H1 (cell line): ENCODE data around the gene USH2A. TPM values are rescaled to one million over a fixed set of nuclear protein-coding genes. Genes with fewer than 3 reads are reported as not detected.

Experiments
- CTCF ChIA-PET: fragments of 300-600 bp; sonication (Branson Sonifier 250); formaldehyde crosslinking; loops from one replicate; lab custom pipeline; 2021; ENCODE audit not compliant: partially characterized antibody; lab: Charles Lee
- POLR2A ChIA-PET: fragments of 300-600 bp; sonication (Branson Sonifier 250); formaldehyde crosslinking; loops from one replicate; lab custom pipeline; 2021; ENCODE audit warnings: inconsistent platforms; ENCODE audit not compliant: partially characterized antibody; lab: Charles Lee
- DNase-seq, 2 experiments: peaks; one replicate each; pipeline versions ENCODE4 v3.0.0 to v3.0.0-alpha.2; 2010 to 2022; ENCODE audit warnings: low spot score in 2 of 2, low read depth in 1 of 2, mixed read lengths in 1 of 2
- FAIRE-seq: peaks from 2 replicates; lab custom pipeline; 2011; peaks lifted over from hg19 to GRCh38; lab: Jason Lieb, UNC
- H2AFZ ChIP-seq: 2 replicates; pipeline ENCODE4 v1.8.1; 2012; ENCODE audit warnings: low read length, inconsistent platforms
- H2AK5ac ChIP-seq: 2 replicates; pipeline ENCODE4 v1.6.1; 2013; ENCODE audit warnings: low read depth, low read length
- H2BK120ac ChIP-seq: replicated peaks from 2 replicates; pipeline ENCODE3; 2013; ENCODE audit warnings: low read depth, low read length, inconsistent platforms
- H2BK12ac ChIP-seq: 2 replicates; pipeline ENCODE4 v1.6.1; 2013; ENCODE audit warnings: low read depth, low read length
- H2BK15ac ChIP-seq: 2 replicates; pipeline ENCODE4 v1.6.1; 2013; ENCODE audit warnings: low read length
- H2BK20ac ChIP-seq: 2 replicates; pipeline ENCODE4 v1.6.1; 2013; ENCODE audit warnings: low read length
- H2BK5ac ChIP-seq: 2 replicates; pipeline ENCODE4 v1.6.1; 2013; ENCODE audit warnings: low read depth, low read length
- H3K14ac ChIP-seq: 2 replicates; pipeline ENCODE4 v1.6.1; 2013; ENCODE audit warnings: inconsistent platforms; ENCODE audit not compliant: insufficient read length
- H3K18ac ChIP-seq: 2 replicates; pipeline ENCODE4 v1.6.1; 2013; ENCODE audit warnings: low read length; ENCODE audit errors: extremely low read depth
- H3K23ac ChIP-seq: 2 replicates; pipeline ENCODE4 v1.6.1; 2013; ENCODE audit warnings: inconsistent platforms; ENCODE audit not compliant: insufficient read length
- H3K23me2 ChIP-seq: 2 replicates; pipeline ENCODE4 v1.6.1; 2013; ENCODE audit warnings: low read depth, low read length
- H3K27ac ChIP-seq: 2 replicates; pipeline ENCODE4 v1.6.1; 2011; ENCODE audit warnings: low read depth, low read length, inconsistent platforms
- H3K27me3 ChIP-seq, 4 experiments: replicated peaks in 1 of 4; 1 replicate in 1 of 4; 2 replicates in 3 of 4; pipeline versions ENCODE4 v1.6.1 to v1.8.1; 2011 to 2013; ENCODE audit warnings: low read length in 3 of 4, mild to moderate bottlenecking in 3 of 4, inconsistent platforms in 2 of 4, mixed read lengths in 2 of 4, moderate library complexity in 1 of 4; ENCODE audit not compliant: control insufficient read depth in 3 of 4, insufficient read depth in 3 of 4; ENCODE audit errors: extremely low read depth in 1 of 4
- H3K36me3 ChIP-seq, 4 experiments: 2 replicates each; pipeline versions ENCODE4 v1.6.1 to v1.8.1; 2011 to 2013; ENCODE audit warnings: mild to moderate bottlenecking in 4 of 4, low read length in 3 of 4, moderate library complexity in 2 of 4, control low read depth in 1 of 4, inconsistent platforms in 1 of 4; ENCODE audit not compliant: insufficient read depth in 4 of 4, control insufficient read depth in 2 of 4
- H3K4ac ChIP-seq: replicated peaks from 2 replicates; pipeline ENCODE3; 2013; ENCODE audit warnings: low read length, low read depth, mixed read lengths, inconsistent platforms; ENCODE audit not compliant: insufficient read length
- H3K4me1 ChIP-seq, 4 experiments: replicated peaks in 1 of 4; 1 replicate in 1 of 4; 2 replicates in 3 of 4; pipeline versions ENCODE4 v1.6.1 to v1.8.1; 2011 to 2013; ENCODE audit warnings: low read length in 3 of 4, inconsistent platforms in 2 of 4, mixed read lengths in 1 of 4; ENCODE audit not compliant: insufficient read depth in 4 of 4, control insufficient read depth in 3 of 4
- H3K4me2 ChIP-seq, 2 experiments: 2 replicates each; pipeline versions ENCODE4 v1.6.1 to v1.8.1; 2011 to 2013; ENCODE audit warnings: low read depth in 2 of 2, low read length in 2 of 2, control low read depth in 1 of 2, inconsistent platforms in 1 of 2, mild to moderate bottlenecking in 1 of 2; ENCODE audit not compliant: insufficient read depth in 1 of 2
- H3K4me3 ChIP-seq, 4 experiments: fragments of 200-600, 300-600 bp in 1 of 4; sonication (generic), shearing (Covaris generic), sonication (Bioruptor Twin) in 1 of 4; 2 replicates each; pipeline versions ENCODE4 v1.5.1 to v1.8.1; 2011 to 2016; ENCODE audit warnings: low read length in 4 of 4, low read depth in 3 of 4, control low read depth in 2 of 4, inconsistent platforms in 2 of 4, mild to moderate bottlenecking in 2 of 4, mixed read lengths in 1 of 4, moderate library complexity in 1 of 4; ENCODE audit not compliant: insufficient read depth in 2 of 4; ENCODE audit errors: extremely low read depth in 1 of 4
- H3K56ac ChIP-seq: replicated peaks from 2 replicates; pipeline ENCODE3; 2013; ENCODE audit warnings: low read depth, mild to moderate bottlenecking, mixed read lengths, low read length, inconsistent platforms; ENCODE audit not compliant: insufficient read length
- H3K79me1 ChIP-seq: 2 replicates; pipeline ENCODE4 v1.6.1; 2013; ENCODE audit warnings: low read depth, low read length, control low read depth
- H3K79me2 ChIP-seq, 2 experiments: 2 replicates each; pipeline versions ENCODE4 v1.6.1 to v1.8.1; 2012 to 2013; ENCODE audit warnings: low read length in 2 of 2, mild to moderate bottlenecking in 2 of 2, inconsistent platforms in 1 of 2; ENCODE audit not compliant: insufficient read depth in 2 of 2, control insufficient read depth in 1 of 2
- H3K9ac ChIP-seq, 4 experiments: replicated peaks in 1 of 4; 1 replicate in 1 of 4; 2 replicates in 3 of 4; pipeline versions ENCODE4 v1.6.1 to v1.8.1; 2011 to 2013; ENCODE audit warnings: low read depth in 3 of 4, low read length in 3 of 4, control low read depth in 2 of 4, mild to moderate bottlenecking in 2 of 4, moderate library complexity in 2 of 4, inconsistent platforms in 1 of 4; ENCODE audit errors: extremely low read depth in 1 of 4
- H3K9me3 ChIP-seq, 2 experiments: 2 replicates each; pipeline versions ENCODE4 v1.6.1 to v1.8.1; 2012 to 2013; ENCODE audit warnings: mild to moderate bottlenecking in 2 of 2, moderate library complexity in 2 of 2, control low read depth in 1 of 2, inconsistent platforms in 1 of 2, low read depth in 1 of 2, low read length in 1 of 2, mixed read lengths in 1 of 2; ENCODE audit not compliant: insufficient read depth in 2 of 2
- H4K20me1 ChIP-seq, 2 experiments: replicated peaks in 1 of 2; 2 replicates each; pipeline versions ENCODE3 to v1.8.1; 2011 to 2013; ENCODE audit warnings: inconsistent platforms in 2 of 2, low read length in 2 of 2, mild to moderate bottlenecking in 1 of 2; ENCODE audit not compliant: insufficient read depth in 2 of 2, control insufficient read depth in 1 of 2
- H4K5ac ChIP-seq: 2 replicates; pipeline ENCODE4 v1.6.1; 2013; ENCODE audit warnings: low read length, low read depth, mixed read lengths, inconsistent platforms; ENCODE audit not compliant: insufficient read length
- H4K8ac ChIP-seq: 2 replicates; pipeline ENCODE4 v1.8.0; 2013; ENCODE audit warnings: mild to moderate bottlenecking, moderate library complexity, low read length, inconsistent platforms; ENCODE audit not compliant: insufficient read depth; ENCODE audit errors: extremely low read depth
- H4K91ac ChIP-seq: replicated peaks from 2 replicates; pipeline ENCODE3; 2013; ENCODE audit warnings: low read length, mixed read lengths, inconsistent platforms; ENCODE audit not compliant: insufficient read length
- CBX5 ChIP-seq: fragments of 300-800, 300-1000 bp; sonication (generic); IDR thresholded peaks from 2 replicates; pipeline ENCODE4 v1.7.1; 2016; ENCODE audit warnings: antibody characterized with exemption, low read length, low read depth
- CTBP2 ChIP-seq: IDR thresholded peaks from 2 replicates; pipeline ENCODE4 v1.7.0; 2011; ENCODE audit warnings: borderline replicate concordance, mild to moderate bottlenecking, moderate library complexity, mixed read lengths, low read length; ENCODE audit not compliant: insufficient read depth, insufficient read length
- WGBS, 2 experiments: shearing (Covaris generic) in 1 of 2; methylation state at CpG; one replicate each; pipeline versions ENCODE4 v1.1.6 to v1.1.7; 2013 to 2015; ENCODE audit warnings: low lambda C conversion rate in 2 of 2, mixed read lengths in 2 of 2, inconsistent platforms in 1 of 2, low coverage in 1 of 2, missing lambda C conversion rate in 1 of 2; ENCODE audit not compliant: insufficient replicate concordance in 2 of 2, insufficient coverage in 1 of 2, insufficient read length in 1 of 2; ENCODE audit errors: extremely low coverage in 1 of 2, missing lambda C conversion rate in 1 of 2; 5-methylcytosine and 5-hydroxymethylcytosine counted together
- polyA plus RNA-seq, 7 experiments: library from polyadenylated mRNA; depleted of rRNA in 3 of 7; stranded (reverse) in 5 of 7; unstranded in 2 of 7; fragments of >200 nt in 5 of 7; fragments of 200-250 nt in 2 of 7; gene quantifications; 1 replicate in 5 of 7; 2 replicates in 1 of 7; 4 replicates in 1 of 7; pipeline versions ENCODE4 v1.2.1 to v1.2.3, GENCODE V29; 2011 to 2013; ENCODE audit warnings: missing spikeins in 2 of 7, mixed read lengths in 2 of 7
- total RNA-seq: library from RNA; stranded (reverse); fragmentation: NEBNext Ultra II Directional; extraction: Animal tissue kit (Norgen Biotek cat#: 25700); gene quantifications from 2 replicates; pipeline ENCODE4 v1.2.1, GENCODE V29; 2021

The USH2A gene
- total and polyA plus RNA-seq, 2 of the 8 experiments (the other 6 are each of a cell fraction or from before 2014, with no cell fraction given) = 0.02 to 0.17 TPM

GRCh38 chr1:216201946-216202345 is 221.3 kb downstream of the USH2A start:
- Histone ChIP-seq H2BK5ac (no peak overlapping the region), H2AK5ac (no peak overlapping the region), H4K91ac (no peak overlapping the region), H3K79me1 (no peaks in the 10 kb centered on the region), H3K4me1 (no peaks in the 10 kb centered on the region), H3K9me3 (no peaks in the 10 kb centered on the region), H3K36me3 (no peaks in the 10 kb centered on the region), H3K23me2 (no peaks in the 10 kb centered on the region), H4K8ac (no peak overlapping the region), H2BK12ac (no peak overlapping the region), H2BK15ac (no peak overlapping the region), H2BK20ac (no peak overlapping the region), H3K18ac (no peak overlapping the region), H3K4ac (no peak overlapping the region), H3K56ac (no peak overlapping the region), H3K23ac (no peak overlapping the region), H3K9ac (no peak overlapping the region), H3K27me3 (no peaks in the 10 kb centered on the region), H3K4me3 (no peak overlapping the region), H3K14ac (no peak overlapping the region), H3K79me2 (no peaks in the 10 kb centered on the region), H2BK120ac (no peak overlapping the region), H4K20me1 (no peaks in the 10 kb centered on the region), H3K4me2 (no peak overlapping the region), H4K5ac (no peak overlapping the region), H3K27ac (no peak overlapping the region), H2AFZ (no peak overlapping the region)
- FAIRE-seq (no peak), DNase-seq (no peak)
- POLR2A ChIA-PET = no interaction called here
- 97% methylated on average over 2 of the region's 2 CpGs; no CpG with 5 or more reads in 1 of the 2 experiments for WGBS, 2 experiments
- CTCF ChIA-PET = no interaction called here
- TF ChIP-seq CTBP2 (no peak), CBX5 (no peak)
